HCEC 1CT (cell line): ENCODE measurements around the gene ERN2.

Experiments
- DNase-seq: peaks from one replicate; pipeline ENCODE4 v3.0.0-alpha.2; 2017

ERN2 gene

GRCh38 chr16:23716484-23716883 is 3.5 kb upstream of the ERN2 start:
- DNase-seq: no peak

DNA sequence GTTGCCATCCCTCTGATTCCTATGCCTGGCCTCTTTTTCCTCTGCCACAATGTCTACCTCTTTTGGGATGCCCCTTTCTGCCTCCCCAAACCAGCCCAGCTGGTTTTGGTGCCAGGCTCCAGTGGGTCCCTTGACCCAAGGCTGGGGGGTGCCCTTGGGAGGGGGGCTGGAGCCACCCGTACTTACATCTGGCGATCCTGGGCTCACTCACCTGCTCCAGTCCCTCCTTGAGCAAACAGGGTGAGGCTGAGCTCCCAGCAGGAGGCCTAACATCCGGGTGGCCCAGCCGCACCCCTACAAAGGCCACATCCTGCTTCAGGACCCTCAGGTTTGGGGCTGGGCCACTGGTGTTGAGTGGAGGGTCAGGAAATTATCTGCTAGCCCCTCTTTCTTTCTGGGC is 1.2 kb downstream of the ERN2 start:
- DNase-seq: no peak

DNA sequence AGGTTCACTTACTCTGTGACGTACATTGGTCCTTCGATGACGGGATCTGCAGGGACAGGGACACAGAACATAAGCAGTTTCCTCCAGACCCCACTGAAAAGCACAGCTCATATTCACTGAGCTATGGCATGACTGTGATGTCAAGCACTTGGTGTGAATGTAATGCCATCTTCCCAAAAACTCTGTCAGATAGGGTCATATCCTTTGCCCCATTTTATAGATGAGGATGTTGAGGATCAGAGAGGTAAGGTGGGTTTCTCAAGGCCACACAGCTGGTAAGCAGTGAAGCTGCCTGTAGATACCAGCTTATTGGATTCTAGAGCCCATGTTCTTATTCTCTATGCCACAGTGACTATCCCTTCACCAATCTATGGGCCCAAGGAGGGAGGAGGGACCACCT is 2.5 kb downstream of the ERN2 start:
- DNase-seq: no peak

GRCh38 chr16:23710008-23710407 is 3.0 kb downstream of the ERN2 start:
- DNase-seq: no peak

DNA sequence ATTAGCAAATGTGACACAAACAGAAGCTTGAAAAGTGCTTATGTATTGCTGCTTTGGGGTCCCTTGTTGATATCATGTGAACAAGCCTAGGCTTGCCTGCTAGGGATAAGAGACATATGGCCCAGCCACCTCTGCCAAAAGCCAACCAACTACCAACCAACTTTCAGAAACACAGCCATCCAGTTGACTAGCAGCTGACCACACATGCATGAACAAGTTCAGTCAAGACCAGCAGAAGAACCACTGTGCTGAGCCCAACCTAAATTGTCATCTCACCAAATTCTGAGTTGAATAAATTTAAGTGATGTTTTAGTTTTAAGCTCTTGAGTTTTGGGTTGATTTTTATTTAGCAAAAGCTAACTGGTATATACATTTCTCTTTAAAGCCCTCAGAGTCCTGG is 3.5 kb downstream of the ERN2 start:
- no peak for DNase-seq

GRCh38 chr16:23706439-23706838 is 6.6 kb downstream of the ERN2 start:
- no peak for DNase-seq

DNA sequence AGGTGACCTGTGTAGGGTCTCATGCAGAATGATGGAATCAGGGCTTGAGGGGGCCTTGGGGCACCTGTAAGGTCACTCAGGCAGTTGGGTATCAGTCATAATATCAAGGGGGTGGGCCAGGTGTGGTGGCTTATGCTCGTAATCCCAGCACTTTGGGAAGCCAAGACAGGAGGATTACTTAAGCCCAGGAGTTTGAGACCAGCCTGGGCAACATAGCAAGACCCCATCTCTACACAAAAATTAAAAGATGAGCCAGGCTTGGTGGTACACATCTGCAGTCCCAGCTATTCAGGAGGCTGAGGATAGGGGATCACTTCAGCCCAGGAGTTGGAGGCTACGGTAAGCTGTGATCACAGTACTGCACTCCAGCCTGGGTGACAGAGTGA is 7.5 kb downstream of the ERN2 start:
- no peak for DNase-seq

DNA sequence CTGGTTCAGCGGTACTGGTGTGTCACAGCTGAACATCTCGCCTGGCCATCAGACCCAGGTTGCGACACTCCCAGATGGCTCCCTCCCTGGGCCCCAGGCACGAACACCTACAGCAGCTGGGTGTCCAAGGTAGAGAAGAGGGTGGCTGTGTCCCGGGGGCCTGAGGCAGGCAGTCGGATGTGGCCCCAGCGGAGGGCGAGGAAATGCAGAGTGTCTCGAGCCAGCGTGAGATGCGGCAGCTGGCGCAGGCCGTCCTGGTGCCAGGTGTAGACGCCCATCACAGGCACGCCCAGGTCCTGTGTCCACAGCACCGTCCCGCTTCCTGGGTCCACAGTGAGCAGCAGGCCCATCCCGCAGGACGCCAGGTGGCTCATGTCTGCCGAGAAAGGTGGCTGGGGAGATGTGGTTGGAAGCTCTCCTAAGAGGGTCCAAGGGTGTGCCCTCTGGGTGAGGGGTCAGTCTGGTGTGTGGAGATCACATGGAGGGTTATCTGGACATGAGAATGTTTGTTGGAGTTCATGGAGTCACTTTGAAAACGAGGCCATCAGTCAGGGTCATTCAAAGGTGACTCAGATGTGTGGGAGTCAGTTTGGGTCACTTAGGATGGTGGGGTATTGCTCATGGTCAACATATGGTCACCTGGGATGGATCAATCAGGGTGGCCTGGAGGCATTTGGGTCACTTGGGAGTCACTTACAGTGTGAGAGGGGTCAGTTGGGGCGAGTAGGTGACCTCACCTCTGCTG is 8.1 kb downstream of the ERN2 start:
- DNase-seq: no peak

DNA sequence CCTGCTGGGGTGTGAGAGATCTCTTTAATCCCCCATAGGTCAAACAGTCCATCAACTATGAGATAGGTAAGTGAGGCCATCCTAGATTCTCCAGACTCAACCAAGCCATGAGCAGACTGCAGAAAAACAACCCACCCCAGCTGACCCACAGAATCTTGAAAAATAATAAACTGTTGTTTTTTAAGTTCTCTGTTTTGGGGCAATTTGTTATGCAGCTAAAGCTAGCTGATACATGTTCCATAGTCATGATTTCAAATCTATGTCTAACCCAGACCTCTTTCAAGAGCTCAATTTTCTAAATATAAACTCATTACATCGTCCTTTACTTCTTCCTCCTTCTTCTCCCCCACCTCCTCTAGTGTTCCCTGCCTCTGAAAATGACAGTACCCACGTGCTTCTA is 10.1 kb downstream of the ERN2 start:
- no peak for DNase-seq

DNA sequence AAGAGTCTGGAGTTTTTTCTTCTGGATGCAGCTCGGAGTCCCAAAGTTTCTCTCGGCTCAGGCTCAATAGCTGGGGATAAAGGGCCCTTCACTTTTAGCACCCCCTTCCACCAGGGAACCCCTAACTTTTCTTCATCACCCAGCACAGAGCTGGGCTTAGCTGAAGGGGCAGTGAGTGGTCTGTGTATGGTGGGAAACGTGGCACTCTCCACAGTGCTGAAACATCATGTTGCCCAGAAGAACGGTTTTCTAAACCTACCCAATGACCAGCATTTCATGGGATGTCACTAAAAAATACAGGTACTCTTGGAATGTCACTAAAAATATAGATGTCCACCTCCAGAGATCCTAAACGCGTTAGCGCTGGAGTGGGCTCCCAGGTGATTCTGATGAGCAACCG is 12.0 kb downstream of the ERN2 start:
- DNase-seq: no peak

DNA sequence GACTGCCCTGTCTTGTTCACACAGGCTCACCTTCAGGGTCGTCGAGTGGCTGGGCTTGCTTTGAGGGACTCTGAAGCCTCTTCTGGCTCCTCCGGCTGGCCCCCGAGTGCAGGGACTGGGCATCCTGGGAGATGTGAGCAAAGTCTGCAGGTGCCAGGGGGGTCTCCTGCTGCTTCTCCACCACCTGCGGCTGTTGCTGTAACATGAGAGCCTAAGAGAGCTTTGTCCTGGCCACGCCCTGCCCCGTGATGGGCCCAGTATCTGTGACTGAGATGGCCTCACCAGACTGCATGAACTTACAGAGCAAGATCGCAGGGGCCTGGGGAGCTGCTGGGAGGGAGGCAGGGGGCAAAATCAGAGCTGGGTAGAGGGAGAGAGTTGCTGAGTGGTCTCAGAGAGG is 12.5 kb downstream of the ERN2 start:
- no peak for DNase-seq

- no peak for DNase-seq
Measured at GRCh38 chr16:23700093-23700492, 12.9 kb downstream of the ERN2 start.

DNA sequence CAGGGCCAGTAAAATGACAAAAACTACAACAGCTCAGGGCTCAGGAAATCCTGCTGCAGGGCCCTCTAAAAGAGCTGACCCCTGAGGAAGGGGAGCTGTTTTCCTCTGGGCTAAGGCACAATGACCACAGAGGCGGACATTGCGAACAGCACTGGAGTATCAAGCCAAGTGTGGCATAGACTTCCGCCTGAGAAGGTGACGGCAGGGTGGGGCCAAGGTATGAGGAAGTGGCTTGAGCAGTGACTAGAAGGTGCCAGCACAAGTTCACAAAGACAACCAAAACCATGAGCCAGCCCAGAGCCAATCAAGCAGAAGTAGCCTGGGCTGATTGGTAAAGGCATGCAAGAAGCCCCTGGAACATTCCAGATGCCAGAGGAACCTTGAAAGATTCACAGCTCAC is 13.9 kb downstream of the ERN2 start:
- no peak for DNase-seq

DNA sequence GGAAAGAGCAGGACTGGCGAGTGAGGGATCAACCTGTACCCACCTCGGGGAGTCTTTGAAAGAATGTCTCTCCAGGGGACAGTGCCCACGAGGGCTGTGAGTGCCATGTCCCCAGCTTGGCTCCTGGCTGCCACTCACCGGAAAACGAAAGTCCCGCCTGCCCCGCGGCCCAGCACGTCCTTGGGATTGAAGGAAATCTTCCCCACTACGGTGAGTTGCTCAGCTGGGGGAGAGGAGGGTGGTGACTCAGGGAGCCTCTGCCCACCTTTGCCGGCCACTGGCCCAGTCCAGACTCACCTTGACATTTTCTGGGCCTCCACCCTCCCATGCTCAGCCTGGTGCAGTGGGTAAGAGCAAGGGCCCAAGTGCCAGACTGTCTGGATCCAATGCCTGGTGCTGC is 17.3 kb downstream of the ERN2 start:
- DNase-seq: no peak

DNA sequence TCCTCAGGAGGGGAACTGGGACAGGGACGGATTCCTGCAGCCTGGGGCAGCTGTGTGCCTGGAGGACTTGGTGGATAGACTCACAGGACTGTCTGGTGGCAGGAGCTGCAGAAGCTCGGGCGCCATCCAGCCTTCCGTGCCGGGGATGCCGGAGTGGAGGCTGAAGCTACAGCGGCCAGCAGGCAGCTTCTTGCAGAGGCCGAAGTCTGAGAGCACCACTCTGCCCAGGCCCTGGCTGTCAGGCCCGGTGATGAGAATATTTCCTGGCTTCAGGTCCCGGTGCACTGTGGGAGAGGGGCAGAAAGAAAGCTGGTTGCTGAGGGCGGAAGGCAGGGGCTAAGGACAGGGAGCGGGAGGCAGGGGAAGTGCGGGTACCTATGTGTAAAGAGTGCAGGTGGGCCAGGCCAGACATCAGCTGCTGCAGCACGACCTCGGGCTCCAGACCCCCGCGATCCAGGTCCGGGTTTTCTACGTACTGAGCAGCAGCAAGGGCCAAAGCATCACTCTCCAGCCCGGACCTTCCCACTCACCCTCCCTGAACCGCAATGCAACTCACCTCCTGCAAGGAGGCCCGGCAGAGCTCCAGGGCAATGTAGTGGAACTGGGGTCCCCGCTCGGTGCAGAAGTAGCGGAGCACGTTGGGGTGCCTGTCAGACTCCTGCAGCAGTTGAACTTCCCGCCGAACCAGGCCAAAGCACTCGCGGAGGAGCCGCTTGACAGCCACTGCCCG is 18.2 kb downstream of the ERN2 start:
- no peak for DNase-seq

DNA sequence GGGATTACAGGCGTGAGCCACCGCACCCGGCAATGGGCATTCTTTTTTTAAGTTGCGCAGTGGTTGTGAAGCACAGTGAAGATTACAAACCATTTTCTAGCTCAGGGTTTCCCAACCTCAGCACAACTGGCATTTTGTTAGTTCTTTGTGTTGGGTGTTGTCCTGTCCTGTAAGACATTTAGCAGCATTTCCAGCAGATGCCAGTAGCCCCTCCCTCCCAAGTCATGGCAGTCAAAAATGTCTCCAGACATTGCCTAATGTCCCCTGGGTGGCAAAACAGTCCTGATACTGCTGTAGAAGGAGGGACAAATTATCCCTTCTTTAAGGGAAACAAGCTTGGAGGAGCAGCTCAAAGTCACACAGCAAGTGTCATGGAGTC is 18.8 kb downstream of the ERN2 start:
- no peak for DNase-seq

DNA sequence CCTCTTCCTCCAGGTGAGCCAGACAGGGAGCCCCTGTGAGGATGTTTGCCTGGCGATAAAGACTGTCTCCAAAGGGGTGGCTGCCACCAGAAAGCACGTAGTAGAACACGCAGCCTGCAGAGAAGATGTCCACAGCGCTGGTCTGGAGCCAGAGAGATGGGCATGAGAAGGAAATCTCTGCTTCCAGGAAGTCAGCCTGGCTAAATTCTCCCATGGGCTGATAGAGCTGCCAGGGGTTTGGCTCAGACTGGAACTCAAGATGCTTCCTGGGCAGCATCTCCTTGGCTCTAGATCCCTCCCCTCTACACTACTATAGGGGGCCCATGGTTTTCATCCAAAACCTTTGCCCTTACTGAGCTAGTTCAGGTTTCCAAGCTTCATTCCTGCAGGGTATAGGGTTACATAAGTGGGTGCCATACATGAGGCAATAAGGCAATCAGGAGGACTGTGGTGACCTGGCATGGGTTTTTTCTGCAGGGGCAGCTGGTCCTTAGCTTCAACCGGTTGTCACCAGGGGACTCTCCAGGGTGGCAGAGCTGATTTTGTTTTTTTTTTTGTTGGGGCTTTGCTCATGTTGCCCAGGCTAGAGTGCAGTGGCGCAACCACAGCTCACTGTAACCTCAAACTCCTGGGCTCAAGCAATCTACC is 20.7 kb downstream of the ERN2 start:
- DNase-seq: no peak

DNA sequence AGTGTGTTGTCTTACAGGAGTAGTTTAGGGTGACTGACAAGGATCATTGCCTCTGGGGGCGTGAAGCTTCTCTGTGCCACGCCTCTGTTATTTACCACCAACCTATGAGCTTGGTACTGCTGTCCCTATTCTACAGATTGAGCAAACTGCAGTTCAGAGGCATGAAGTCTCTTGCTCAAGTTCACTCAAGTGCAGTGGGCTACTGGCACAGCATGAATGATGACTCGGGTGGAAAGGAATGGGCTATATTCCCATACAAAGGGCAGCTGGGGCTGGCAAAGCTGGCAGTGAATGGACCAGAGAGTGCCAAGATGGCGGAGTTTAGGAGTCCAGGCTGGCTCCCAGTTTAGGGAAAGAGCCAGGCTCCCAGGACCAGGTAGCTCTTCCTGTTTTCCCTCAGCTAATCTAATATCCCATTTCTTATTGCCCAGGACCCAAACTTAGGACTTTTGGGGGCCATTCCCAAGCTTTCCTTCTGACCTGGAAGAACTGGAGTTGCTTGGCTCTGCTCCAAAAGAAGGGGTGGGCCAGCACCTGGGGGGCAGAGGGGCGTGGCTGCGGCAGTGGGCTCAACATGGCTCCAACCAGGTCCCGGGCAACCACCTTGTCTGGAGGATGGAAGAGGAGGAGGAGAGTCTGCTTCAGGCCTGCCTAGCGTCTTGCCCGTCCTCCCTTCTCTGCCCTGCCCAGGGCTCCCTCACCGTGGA is 21.4 kb downstream of the ERN2 start:
- DNase-seq: peak; percentile 17

DNA sequence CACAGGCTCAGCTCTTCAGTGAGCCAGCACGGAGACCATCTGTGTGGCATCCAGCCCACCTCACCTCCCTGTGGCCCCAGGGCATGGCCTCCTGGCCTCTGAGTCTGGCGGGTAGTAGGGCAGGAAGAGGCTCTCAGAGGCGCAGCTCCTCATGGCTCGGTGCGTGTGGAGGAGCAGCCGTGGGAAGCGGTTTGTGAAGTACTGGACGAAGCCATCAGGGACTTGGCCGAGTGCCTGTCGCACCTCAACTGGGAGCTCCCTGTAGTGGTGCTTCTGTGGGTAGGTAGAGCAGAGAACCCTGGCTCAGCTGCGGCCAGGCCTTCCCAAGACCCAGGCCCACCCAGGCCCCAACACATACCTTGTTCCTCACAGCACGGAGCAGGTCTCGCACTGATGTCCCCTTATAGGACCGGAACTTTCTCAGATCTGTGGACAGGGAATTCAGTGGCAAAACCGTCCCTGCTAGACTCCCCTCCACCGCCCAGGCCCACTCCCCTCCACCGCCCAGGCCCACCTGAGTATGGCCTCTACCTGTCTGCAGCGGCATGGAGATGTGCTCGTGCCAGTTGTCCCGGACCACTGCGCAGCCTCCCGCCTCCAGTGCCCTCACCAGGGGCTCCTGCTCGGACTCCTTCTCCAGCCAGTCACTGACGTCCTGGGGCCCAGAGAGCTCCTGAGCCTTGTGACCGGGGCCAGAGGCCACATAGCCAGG is 22.1 kb downstream of the ERN2 start:
- no peak for DNase-seq

- no peak for DNase-seq
Measured at GRCh38 chr16:23689442-23690187, 23.4 kb downstream of the ERN2 start.

DNA sequence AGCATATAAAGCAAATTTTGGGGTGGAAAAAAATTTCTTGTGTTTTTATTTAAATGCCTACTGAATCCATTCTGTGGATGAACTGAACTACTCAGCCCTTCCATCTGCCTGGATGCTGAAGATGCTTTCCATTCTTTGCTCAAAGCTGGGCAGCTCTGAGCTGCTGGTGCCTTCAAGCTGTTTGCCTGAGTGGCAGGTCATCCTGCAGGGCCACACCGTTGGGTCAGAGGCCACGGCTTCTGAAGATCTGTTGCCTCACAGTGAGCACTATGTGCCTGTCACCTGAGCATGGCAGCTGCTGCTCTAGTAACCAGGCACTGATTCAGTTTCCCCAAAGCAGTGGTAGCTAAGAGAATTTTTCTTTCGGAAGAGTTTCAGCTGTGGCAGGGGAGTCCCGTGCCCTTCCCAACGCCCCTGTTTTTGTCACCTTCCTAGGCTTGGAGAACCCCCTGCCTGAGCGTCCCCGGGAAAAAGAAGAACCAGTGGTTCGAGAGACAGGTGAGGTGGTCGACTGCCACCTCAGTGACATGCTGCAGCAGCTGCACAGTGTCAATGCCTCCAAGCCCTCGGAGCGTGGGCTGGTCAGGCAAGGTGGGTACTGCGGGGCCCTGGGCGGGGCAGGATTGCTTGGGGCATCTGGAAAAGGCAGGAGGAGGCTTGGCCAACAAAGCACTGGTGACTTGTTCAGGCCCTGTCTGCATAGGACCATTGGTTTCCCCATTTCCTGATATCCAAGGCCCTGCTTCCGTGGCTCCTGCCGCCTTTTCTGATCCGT is 25.8 kb downstream of the ERN2 start:
- no peak for DNase-seq
